Breast epithelium (tissue), 3 donors: Measurements from ENCODE around the gene HERC3.

ENCODE experiments used
- POLR2A ChIP-seq: fragments of 450-650 bp; IDR thresholded peaks from one replicate; pipeline ENCODE4 v1.6.1; 2016; ENCODE audit warnings: antibody characterized with exemption, mild to moderate bottlenecking, moderate library complexity
- POLR2AphosphoS5 ChIP-seq, 3 donors: sonication (generic); formaldehyde crosslinking; IDR thresholded peaks; one replicate each; pipeline ENCODE4 v1.6.1; 2017; ENCODE audit warnings: antibody characterized with exemption in 3 of 3
- TF ChIP-seq, protein P1 (sequence below), 3 donors: fragments of 450-650 bp; IDR thresholded peaks; one replicate each; pipeline ENCODE4 v1.5.1; 2016 to 2017; ENCODE audit warnings: antibody characterized with exemption in 3 of 3, mild to moderate bottlenecking in 3 of 3, moderate library complexity in 3 of 3

DNA sequence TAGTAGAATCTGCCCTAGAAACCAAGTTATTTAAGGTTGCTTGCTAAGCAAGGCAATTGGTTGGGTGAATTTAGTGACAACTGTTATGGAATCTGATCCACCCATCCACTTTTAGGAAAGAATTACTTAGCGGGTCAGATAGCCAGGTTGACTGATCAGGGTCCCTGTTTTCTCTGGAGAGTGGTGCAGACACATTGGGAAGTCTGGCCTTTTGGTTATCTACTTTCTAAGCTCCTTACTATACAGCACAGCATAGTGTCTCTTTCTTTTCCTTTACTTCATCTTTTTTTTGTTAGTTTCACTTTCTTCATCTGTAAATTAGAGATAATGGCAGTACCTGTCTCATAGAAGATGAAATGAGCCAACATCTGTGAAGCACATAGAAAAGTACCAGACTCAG, 7.4 kb downstream of the HERC3 start:
- TF ChIP-seq, protein P1, sequence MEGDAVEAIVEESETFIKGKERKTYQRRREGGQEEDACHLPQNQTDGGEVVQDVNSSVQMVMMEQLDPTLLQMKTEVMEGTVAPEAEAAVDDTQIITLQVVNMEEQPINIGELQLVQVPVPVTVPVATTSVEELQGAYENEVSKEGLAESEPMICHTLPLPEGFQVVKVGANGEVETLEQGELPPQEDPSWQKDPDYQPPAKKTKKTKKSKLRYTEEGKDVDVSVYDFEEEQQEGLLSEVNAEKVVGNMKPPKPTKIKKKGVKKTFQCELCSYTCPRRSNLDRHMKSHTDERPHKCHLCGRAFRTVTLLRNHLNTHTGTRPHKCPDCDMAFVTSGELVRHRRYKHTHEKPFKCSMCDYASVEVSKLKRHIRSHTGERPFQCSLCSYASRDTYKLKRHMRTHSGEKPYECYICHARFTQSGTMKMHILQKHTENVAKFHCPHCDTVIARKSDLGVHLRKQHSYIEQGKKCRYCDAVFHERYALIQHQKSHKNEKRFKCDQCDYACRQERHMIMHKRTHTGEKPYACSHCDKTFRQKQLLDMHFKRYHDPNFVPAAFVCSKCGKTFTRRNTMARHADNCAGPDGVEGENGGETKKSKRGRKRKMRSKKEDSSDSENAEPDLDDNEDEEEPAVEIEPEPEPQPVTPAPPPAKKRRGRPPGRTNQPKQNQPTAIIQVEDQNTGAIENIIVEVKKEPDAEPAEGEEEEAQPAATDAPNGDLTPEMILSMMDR (IDR thresholded peaks at IDR 0.05), result no peak
- TF ChIP-seq POLR2A, result no peak
- TF ChIP-seq POLR2AphosphoS5 (IDR thresholded peaks at IDR 0.05), result no peak
